Activated CD4-positive, alpha-beta T cell treated with anti-CD3 and anti-CD28 coated beads for 4 hours (primary cell): ENCODE data around the gene GKN2.

Experiments
- DNase-seq, 2 donors: peaks; one replicate each; pipeline ENCODE4 v3.0.0-alpha.2; 2020

The GKN2 gene

DNA sequence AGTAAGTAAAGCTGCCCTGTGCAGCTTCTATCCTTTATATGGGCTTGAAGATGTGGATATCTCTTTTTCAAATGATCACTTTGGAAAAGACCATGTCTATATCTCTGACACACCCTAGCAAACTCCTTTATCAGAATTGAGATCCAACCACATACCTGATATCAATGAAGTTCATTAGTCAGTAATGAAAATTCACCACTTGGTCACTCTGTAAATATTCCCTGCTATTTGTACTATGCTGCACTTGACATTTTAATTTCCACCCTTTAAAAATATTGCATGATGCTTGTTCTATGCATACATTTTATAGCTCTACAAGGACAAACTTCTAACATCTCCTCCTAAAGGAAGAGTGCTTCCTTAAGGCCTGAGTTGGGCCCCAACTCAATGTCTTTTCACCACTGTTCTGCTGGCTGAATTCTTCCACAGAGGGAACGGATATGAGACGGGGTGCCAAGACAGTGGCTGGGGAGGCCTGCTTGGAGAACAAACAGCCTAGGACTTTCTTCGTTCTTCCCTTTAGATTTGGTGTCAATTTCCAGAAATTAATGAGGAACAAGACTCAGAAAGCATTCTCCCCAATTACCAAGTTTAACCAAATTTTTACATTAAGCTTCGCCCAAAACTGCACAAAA lies at the start of gene GKN2:
GKN2 (minus strand) TSS at position 7 of the 635 bp plus-strand sequence. CDS start 32 bp downstream, outside the sequence.
- no peak for DNase-seq

- no peak for DNase-seq
Observed at GRCh38 chr2:69001879-69002278, 49.2 kb upstream of the GKN2 start.

DNA sequence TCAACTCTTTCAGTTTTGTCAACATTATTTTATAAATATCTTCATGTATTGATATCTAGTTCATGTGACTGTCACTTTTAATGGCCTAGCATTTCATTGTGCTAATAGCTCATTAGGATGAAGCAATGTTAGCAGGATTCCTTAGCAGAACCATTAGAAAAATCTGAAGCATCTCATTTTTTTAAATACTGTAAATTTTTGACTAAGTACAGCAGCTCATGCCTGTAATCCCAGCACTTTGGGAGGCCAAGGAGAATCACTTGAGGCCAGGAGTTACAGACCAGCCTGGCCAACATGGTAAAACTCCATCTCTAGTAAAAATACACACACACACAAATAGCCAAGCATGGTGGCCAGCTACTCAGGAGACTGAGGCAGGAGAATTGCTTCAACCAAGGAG lies 44.7 kb upstream of the GKN2 start:
- no peak for DNase-seq

DNA sequence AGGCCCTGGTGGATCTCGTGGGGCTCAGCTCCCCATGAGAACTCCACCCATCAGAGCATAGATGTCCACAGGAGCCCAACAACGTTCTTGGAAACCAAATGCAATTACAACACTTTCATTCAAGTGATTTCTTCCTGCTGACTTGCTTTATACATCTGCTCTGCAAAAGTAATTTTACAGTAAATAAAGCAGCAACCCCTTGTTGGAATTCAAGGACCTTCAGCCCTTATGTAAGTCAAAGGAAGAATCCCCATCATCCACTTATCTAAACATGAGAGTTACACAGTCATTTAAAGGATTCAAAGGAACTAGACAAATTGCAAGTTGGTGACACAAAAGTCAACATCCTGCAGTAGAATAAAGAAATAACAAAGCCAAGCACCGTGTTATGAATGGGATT lies 43.2 kb upstream of the GKN2 start:
- DNase-seq, result no peak

- DNase-seq, result no peak
Observed at GRCh38 chr2:68994864-68995263, 42.2 kb upstream of the GKN2 start.

DNA sequence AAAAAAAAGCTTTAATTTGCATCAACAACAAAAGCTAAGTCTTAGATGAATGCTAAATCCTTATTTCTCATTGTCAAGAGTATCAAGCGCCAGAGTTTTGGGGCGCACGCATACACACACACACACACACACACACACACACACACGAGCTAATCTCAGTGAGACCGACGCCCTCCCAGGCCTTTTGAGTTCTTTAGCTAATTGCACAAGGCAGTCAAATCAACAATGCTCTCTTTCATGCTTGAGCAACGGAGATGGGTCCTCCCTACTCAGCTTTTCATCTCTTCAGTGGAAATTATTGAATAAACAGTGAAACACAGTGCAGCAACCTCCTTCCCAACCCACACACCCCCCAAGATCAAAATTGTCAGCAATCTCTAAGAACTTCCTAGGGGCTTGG lies 41.0 kb upstream of the GKN2 start:
- no peak for DNase-seq

DNA sequence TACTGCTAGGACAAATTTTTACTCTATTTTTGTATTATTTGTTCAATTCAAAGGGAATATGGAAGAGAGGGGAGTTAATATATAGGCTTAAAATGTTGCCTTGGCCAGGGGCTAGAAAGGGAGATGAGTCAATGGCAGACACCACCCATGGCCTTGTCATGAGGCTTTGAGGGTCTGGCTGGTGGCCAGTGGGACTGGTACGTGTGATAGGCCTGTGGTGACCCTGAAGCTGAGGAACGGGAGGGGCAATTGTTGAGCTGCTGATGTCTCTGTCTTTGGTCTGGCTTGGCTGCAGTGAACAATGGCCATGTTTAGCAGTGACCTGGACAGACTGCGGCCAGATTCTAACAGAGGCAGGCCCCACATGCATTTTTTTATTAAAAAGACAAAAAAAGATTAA lies 40.2 kb upstream of the GKN2 start:
- DNase-seq, result no peak

GRCh38 chr2:68992341-68992740 lies 39.6 kb upstream of the GKN2 start:
- no peak for DNase-seq

DNA sequence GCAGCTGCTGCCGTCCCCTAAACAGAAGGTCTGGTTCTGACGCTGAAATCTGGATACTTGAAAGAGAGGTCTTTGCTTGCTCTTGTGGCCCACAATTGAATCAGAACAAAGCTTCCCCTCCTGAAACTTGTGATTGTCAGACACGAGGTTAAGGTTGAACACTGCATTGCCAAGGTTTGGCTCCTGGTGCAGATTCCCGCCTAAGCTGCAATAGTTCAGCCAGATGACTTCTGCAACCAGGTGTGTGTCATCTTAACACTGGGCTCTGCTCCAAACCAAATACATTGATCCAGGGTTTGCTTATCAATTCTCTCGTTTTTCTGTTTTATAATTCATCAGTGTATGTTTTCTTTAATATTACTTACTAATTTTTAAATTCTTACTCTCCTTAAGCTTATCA lies 36.3 kb upstream of the GKN2 start:
- no peak for DNase-seq

DNA sequence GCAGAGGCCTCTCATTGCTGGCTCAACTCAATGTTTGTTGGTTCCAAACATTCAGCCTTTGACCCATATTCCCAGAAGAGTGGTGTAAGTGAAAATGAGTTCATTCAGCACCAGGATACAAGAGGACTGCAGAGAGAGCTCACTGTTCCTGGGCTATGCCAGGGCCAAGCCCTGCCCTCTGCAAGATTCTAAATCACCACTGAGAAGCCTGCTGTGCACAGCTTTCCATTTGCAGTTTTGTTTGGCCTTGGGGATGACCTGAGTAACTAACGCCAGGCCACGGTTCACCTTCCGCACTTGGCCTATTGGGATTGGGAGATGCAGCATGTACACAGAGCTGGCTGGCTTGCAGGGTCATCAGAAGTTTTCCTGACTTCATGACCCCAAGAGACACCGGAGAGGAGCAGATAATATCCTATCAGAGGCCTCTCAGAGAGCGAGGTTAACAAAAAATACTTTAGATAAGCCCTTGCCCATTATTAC lies 34.4 kb upstream of the GKN2 start:
- DNase-seq, result no peak

DNA sequence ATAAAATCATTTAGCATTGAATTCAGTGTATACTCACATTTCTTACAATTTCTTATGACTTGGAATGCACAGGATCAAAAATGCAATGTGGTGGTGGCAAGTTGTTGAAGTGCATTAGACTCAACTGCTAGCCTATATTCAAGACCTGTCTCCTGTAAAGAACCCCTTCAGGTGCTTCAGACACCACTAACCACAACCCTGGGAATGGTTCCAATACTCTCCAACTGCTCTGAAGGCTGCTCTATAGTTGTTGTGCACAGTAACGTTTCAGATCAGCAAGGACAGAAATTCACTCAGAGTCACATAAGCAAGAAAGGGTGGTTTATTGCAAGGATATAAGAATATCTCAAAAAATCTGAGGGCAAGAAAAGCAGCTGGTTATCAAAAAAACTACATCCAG lies 28.3 kb upstream of the GKN2 start:
- no peak for DNase-seq

DNA sequence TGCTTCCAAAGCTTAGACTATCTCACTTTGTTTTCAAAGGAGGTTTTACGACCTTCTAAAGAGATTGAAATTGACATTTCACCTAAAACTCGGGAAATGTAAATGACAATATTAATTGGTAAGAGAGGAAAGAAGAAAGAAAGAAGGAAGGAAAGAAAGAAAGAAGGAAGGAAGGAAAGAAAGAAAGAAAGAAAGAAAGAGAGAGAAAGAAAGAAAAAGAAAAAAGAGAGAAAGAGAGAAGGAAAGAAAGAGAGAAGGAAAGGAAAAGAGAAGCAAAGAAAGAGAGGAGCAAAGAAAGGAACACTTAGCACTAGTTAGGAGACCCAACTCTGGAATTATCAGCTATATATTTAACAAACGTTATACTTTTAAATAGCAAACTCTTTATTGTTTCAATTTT lies 25.4 kb upstream of the GKN2 start:
- no peak for DNase-seq

GRCh38 chr2:68977453-68977852 lies 24.8 kb upstream of the GKN2 start:
- DNase-seq, result no peak

DNA sequence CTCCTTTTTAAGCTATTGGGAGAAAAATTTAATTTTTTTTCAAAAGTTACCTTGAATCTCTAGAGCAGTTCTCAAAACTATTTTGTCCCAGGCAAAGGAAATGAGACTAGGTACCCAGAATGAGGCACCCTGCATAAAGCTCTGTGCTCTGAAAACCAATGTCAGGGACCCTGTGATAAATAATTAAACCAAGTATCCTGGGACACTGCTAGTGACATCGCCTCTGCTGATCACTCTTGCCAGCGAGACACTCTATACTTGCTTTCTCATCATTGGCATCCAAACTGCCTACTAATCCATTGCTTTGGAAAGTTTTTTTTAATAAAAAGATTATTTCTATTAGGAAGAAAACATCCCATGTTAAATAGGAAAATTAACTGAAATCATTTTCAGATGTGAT lies 23.2 kb upstream of the GKN2 start:
- DNase-seq, result no peak

- DNase-seq, result no peak
Observed at GRCh38 chr2:68974946-68975665, 22.4 kb upstream of the GKN2 start.

GRCh38 chr2:68974251-68974650 lies 21.6 kb upstream of the GKN2 start, which contains the start of gene GKN1:
GKN1 (plus strand) TSS chr2:68974636; CDS start chr2:68974678, 42 bp downstream.
- DNase-seq, result no peak

- no peak for DNase-seq
Observed at GRCh38 chr2:68971591-68972231, 19.0 kb upstream of the GKN2 start.

GRCh38 chr2:68970566-68971265 lies 18.0 kb upstream of the GKN2 start:
- DNase-seq, result no peak

- DNase-seq, result no peak
Observed at GRCh38 chr2:68969736-68970490, 17.2 kb upstream of the GKN2 start.

DNA sequence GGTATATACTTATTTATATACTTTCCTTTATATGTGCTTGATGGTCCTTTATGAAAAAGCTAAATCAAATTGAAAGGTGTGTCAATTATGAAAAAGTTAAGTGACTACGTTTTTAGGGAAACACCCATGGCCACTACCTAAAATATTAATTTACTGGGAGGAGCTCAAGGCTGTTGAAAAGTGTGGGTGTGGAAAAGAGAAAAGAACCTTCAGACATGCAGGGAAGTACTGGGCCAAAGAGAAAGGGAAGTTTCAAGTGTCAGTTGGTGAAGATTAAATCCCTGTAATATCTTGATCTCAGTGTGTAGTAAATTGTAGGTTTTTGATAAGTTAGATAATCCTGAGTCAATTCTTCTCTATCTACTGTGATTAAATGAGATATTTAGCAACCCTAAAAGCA lies 15.5 kb upstream of the GKN2 start:
- DNase-seq, result no peak

DNA sequence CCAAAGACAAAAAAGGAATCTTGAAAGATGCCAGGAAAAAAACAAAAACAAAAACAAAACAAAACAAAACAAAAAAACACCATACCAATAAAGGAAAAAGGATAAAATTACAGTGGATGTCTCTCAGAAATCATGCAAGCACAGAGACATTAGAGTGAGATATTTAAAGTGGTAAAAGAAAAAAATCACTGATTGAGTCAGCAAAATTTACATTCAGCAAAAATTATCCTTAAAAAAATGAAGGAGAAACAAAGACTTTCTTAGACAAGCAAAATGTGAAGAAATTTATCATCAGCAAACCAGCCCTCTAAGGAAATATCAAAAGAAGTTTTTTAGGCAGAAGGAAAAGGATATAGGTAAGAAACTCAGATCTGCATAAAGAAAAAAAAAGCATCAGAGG lies 11.6 kb upstream of the GKN2 start:
- DNase-seq, result no peak

DNA sequence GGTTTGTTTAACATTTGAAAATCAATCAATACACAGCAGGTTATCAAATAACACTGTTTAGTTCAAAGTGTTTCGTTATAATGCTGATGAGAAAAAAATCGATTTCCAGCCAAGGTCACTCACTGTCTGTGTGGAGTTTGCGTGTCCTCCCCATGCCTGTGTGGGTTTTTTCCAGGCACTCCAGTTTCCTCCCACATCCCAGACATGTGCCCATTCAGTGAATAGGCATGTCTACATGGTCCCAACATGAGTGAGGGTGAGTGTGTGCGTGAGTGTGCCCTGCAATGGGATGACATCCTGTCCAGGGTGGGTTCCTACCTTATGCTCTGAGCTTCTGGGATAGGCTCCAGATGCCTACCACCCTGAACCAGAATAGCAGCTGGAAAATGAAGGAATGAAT lies 8.7 kb upstream of the GKN2 start:
- DNase-seq, result no peak

DNA sequence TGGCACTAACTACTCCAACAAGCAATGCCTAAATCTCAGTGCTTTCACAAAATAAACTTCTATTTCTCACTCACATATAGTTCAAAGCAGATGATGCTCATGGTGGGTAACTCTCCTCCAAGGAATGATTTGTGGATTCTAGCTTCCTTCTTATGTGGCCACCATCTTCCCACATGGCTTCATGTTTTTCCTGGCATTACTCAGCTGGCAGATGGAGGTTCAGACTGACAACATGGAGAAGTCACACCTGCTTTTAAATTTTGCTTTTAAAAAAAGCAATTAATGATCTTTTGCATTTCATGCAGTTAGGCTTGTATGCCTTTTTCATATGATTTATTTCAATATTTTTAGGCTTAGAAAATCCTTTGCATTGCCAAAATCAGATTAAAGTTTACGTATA lies 6.3 kb upstream of the GKN2 start:
- no peak for DNase-seq
